Cardiac fibroblast (primary cell): Measurements from ENCODE around the gene TP53RK.
"Not testable (repeated sequence)": the region's sequence is repeated elsewhere in the genome, so short reads cannot be mapped to it uniquely, and the experiment has no call there.

ENCODE experiments used
- DNase-seq, 2 donors: peaks; one replicate each; pipeline versions ENCODE4 v3.0.0 to v3.0.0-alpha.2; 2010; ENCODE audit warnings: low read depth in 2 of 2
- H3K4me3 ChIP-seq, 2 donors: replicated peaks in 1 of 2; 1 replicate in 1 of 2; 2 replicates in 1 of 2; pipeline ENCODE4 v1.5.1; 2011; ENCODE audit warnings: low read depth in 2 of 2, low read length in 2 of 2, mild to moderate bottlenecking in 2 of 2, moderate library complexity in 1 of 2
- TF ChIP-seq, protein P1 (sequence below): IDR thresholded peaks from one replicate; pipeline ENCODE4 v1.5.1; 2011; ENCODE audit warnings: low read depth, mild to moderate bottlenecking, low read length, inconsistent platforms

TP53RK gene

DNA sequence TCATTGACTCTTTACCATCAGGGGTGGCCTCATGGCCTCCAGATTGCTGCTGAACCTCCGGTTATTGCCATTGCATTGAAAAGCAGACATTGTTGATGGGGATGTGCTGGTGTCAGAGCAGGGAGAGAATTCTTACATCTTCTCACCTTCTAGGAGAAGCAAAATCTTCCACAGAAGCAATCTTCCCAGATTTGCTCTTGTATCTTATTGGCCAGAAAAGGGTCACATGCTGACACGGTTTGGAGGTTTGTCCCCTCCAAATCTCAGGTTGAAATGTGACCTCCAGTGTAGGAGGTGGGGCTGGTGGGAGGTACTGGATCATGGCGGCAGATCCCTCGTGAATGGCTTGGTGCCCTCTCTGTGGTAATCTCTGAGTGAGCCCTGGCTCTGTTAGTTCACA, 10.7 kb downstream of the TP53RK start:
- no peak overlapping the region for H3K4me3 ChIP-seq
- TF ChIP-seq, protein P1, sequence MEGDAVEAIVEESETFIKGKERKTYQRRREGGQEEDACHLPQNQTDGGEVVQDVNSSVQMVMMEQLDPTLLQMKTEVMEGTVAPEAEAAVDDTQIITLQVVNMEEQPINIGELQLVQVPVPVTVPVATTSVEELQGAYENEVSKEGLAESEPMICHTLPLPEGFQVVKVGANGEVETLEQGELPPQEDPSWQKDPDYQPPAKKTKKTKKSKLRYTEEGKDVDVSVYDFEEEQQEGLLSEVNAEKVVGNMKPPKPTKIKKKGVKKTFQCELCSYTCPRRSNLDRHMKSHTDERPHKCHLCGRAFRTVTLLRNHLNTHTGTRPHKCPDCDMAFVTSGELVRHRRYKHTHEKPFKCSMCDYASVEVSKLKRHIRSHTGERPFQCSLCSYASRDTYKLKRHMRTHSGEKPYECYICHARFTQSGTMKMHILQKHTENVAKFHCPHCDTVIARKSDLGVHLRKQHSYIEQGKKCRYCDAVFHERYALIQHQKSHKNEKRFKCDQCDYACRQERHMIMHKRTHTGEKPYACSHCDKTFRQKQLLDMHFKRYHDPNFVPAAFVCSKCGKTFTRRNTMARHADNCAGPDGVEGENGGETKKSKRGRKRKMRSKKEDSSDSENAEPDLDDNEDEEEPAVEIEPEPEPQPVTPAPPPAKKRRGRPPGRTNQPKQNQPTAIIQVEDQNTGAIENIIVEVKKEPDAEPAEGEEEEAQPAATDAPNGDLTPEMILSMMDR: no peak
- no peak for DNase-seq

DNA sequence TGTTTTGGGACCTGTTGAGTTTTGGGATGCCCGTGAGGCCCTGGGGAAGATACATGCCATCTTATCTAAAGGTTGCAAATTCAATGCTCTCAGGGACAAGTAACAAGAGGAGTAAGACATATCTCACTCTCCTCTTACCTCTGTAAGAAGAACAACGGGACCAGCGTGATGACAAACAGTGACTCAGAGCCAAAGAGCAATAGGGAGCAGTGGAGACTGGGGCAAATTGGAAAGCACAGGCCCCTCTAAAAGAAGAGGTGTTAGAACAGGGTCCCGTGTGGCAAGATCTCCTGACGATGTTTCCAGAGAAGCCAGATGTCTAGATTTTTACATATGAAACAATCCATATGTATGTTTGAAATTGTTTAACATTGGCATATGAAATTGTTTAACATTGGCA, 11.6 kb downstream of the TP53RK start:
- TF ChIP-seq, protein P1: no peak
- H3K4me3 ChIP-seq: no peak overlapping the region
- no peak for DNase-seq

DNA sequence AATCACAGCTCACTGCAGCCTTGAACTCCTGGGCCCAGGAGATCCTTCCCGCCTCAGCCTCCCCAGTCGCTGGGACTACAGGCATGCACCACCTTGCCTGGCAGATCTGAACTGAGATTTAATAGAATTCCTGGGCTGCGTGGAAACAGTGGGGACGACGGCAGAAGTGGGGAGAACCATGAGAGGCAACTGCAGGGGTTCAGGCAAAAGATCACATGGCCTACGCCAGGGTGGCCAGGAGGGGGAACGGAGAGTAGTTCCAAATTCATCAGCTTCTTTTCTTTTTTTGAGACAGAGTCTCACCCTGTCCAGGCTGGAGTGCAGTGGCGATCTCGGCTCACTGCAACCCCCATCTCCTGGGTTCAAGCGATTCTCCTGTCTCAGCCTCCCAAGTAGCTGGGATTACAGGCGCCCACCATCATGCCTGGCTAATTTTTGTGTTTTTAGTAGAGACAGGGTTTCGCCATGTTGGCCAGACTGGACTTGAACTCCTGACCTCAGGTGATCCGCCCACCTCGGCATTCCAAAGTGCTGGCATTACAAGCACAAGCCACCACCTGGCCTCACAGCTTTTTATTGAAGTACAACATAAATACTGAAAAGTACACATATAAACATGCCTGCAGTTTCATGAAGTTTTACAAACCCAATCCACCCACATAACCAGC, 12.5 kb downstream of the TP53RK start:
- not testable (repeated sequence) for H3K4me3 ChIP-seq, DNase-seq

DNA sequence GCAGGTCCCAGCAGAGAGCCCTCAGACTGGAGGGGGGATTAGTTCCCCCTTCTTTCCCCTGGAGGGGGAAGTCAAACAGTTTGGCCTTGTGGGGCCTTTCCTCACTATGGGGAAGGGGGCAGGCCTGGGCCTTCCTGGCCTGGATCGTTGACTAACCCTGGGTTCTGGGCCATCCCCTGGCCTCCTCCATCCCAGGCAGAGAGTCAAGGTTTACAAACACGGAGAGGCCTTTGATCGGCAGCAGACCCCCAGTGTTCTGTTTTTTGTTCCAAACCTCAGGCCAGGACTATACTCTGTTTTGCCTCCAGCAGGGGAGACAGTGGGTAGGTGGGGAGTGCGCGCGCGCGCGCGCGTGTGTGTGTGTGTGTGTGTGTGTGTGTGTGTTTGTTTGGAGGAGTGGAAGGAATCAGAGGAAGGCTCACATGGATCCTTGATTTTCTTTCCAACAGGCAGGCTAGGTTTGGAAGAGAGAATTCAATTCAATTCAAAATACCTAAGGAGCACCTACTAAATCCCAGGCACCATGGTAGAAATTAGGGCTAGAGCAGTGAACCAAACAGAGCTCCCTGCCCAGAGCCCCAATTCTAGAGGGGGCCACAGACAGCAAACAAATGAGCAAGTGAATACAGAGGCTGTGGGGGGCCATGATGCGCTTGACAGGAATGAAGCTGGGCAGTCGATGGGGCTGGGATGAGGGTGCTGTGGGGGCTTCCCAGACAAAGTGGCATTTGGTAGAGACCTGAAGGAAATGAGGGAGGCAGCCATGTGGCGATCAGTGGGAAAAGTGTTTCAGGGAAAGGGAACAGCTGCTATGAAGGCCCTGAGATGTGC, 14.8 kb downstream of the TP53RK start:
- no peak for DNase-seq
- TF ChIP-seq, protein P1: no peak
- no peak overlapping the region for H3K4me3 ChIP-seq

DNA sequence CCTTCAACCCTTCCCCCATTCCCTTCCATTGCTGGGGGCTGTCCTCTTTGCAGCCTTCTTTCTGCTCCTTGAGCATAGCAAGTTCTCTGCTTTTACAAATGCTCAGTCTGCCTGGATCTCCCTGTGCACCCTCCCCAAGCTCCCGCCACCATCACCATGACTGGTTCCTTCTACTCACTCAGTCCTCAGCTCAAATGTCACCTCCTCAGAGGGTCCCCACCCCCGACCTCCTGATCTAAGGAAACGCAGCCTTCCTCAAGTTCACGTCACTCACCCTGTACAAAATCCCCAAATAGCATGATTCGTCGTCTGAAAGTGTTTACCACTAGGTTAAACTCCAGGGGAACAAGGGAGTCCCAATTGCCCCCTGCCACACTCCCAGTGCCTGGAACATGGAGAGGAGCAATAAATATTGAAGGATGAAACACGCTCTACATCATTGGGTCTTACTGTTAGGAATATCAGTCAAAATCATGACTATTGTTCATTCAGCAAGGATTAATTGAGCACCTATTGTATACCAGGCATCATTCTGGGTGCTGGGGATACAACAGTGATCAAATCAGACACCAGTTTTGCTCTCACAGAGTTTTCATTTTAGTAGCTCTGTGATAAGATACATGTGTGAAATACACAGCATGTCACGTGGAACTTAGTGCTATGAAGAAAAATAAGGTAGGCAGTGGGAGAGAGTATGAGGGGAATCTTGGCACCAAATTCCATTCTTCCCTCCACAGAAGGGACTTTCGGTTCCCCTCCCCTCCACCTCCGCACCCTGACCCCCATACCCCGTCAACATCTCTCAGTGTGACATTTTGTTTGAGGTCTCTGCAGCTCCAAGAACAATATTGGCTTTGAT, 15.6 kb downstream of the TP53RK start:
- TF ChIP-seq, protein P1: no peak
- H3K4me3 ChIP-seq: no peak overlapping the region
- no peak for DNase-seq

DNA sequence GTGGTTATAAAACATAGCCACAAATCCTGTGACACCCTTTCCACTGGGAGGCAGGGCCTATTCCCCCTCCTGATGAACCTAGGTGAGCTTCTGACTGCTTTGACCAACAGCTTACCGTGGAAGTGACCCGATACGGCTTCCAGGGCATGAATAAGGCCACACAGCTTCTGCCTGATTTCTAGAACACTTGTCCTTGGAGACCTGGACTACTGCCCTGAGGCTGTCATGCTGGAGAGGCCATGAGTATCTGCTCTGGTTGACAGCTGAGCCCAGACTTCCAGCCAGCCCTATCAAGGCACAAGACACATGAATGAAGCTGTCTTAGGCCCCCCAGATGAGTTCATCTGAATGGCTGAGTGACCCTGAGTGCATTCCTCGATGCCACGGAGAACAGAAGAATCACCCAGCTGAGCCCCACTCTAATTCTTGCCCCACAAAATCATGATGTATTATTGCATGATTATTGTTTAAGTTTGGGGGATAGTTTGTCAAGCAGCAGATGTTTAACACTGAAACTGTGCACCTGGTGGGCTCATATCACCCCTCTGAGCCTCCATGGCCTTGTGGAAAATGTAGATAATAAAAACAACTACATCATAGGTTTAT, 16.6 kb downstream of the TP53RK start:
- DNase-seq: no peak
- no peak overlapping the region for H3K4me3 ChIP-seq
- TF ChIP-seq, protein P1: no peak
